ENCODE measurements around the gene TYW5. TPM values are rescaled to one million over a fixed set of nuclear protein-coding genes. Genes with fewer than 3 reads are reported as not detected.

Gene TYW5
- total RNA-seq, 1 experiment from 2014 or later, result 7.1 TPM

DNA sequence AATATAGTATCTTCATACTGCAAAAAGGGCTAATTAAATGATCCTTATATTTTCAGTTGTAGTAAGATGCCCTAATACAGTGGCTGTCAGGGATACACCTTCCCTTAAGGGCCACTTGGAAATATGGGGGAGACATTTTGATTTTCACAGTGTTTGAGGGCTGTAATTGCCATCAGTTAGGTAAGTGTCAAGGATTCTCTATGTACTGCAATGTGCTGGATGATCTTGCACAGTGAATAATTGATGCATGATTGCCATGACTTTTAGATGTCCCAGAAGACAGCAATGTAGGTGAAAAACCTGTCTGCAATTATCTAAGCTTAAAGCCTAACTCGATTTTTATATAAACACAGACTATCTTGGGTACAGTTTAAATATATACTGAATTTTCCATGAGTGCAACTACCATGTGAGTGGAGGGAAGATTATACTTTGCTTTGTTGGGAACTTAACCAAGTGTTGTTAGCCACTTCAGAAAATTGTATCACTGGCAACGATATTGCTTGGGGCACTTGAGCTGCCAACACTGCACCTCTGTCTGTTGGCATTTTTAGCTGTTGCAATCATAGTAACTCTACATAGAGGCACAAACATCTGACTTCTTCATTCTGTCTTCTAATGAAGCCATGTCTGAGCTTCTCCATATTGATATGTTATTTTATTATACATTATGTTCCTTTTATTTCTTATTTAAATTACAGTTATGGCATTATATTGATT, 45.3 kb upstream of the TYW5 start:
- no peaks in the 10 kb centered on the region for H3K27me3 ChIP-seq (ENCODE audit: control insufficient read depth, insufficient read depth, low read length)
- H3K9me3 ChIP-seq (ENCODE audit: control insufficient read depth, insufficient read depth, low read depth, low read length), result peaks cover 4% of the 10 kb centered on the region; the same call in 1 of the 2 replicates
- H3K36me3 ChIP-seq (ENCODE audit: control insufficient read depth, insufficient read depth, low read length), result no peaks in the 10 kb centered on the region
- ChIA-PET CTCF (no interaction called here), POLR2A (no interaction called here)
- TF ChIP-seq, protein P1, sequence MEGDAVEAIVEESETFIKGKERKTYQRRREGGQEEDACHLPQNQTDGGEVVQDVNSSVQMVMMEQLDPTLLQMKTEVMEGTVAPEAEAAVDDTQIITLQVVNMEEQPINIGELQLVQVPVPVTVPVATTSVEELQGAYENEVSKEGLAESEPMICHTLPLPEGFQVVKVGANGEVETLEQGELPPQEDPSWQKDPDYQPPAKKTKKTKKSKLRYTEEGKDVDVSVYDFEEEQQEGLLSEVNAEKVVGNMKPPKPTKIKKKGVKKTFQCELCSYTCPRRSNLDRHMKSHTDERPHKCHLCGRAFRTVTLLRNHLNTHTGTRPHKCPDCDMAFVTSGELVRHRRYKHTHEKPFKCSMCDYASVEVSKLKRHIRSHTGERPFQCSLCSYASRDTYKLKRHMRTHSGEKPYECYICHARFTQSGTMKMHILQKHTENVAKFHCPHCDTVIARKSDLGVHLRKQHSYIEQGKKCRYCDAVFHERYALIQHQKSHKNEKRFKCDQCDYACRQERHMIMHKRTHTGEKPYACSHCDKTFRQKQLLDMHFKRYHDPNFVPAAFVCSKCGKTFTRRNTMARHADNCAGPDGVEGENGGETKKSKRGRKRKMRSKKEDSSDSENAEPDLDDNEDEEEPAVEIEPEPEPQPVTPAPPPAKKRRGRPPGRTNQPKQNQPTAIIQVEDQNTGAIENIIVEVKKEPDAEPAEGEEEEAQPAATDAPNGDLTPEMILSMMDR (IDR thresholded peaks at IDR 0.05), result no peak
- TF ChIP-seq SIN3A (IDR thresholded peaks at IDR 0.05; ENCODE audit: borderline replicate concordance, insufficient read depth, low read depth, low read length) (no peak), POLR2AphosphoS5 (IDR thresholded peaks at IDR 0.05; ENCODE audit: low read depth, low read length) (no peak), TCF7L2 (IDR thresholded peaks at IDR 0.05; ENCODE audit: low read depth, low read length) (no peak)
- TF ChIP-seq, protein P2, sequence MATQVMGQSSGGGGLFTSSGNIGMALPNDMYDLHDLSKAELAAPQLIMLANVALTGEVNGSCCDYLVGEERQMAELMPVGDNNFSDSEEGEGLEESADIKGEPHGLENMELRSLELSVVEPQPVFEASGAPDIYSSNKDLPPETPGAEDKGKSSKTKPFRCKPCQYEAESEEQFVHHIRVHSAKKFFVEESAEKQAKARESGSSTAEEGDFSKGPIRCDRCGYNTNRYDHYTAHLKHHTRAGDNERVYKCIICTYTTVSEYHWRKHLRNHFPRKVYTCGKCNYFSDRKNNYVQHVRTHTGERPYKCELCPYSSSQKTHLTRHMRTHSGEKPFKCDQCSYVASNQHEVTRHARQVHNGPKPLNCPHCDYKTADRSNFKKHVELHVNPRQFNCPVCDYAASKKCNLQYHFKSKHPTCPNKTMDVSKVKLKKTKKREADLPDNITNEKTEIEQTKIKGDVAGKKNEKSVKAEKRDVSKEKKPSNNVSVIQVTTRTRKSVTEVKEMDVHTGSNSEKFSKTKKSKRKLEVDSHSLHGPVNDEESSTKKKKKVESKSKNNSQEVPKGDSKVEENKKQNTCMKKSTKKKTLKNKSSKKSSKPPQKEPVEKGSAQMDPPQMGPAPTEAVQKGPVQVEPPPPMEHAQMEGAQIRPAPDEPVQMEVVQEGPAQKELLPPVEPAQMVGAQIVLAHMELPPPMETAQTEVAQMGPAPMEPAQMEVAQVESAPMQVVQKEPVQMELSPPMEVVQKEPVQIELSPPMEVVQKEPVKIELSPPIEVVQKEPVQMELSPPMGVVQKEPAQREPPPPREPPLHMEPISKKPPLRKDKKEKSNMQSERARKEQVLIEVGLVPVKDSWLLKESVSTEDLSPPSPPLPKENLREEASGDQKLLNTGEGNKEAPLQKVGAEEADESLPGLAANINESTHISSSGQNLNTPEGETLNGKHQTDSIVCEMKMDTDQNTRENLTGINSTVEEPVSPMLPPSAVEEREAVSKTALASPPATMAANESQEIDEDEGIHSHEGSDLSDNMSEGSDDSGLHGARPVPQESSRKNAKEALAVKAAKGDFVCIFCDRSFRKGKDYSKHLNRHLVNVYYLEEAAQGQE (IDR thresholded peaks at IDR 0.05; ENCODE audit: insufficient read depth in 1 of 2, low read depth in 2 of 2, low read length in 1 of 2), result no peak
- no TSS peak for BruUV-seq (replicated peaks)
- no peaks in the 10 kb centered on the region for H3K4me1 ChIP-seq (ENCODE audit: control insufficient read depth, insufficient read depth, low read length)
- DNase-seq (ENCODE audit: low read depth, low spot score), result no peak
- intact Hi-C loops (cut with micrococcal nuclease; ENCODE audit: unreplicated experiment), result no loop called here
- H3K4me3 ChIP-seq (ENCODE audit: low read depth in 2 of 2, low read length in 2 of 2), result no peak overlapping the region
- no peak for ATAC-seq
- in situ Hi-C loops (cut with HindIII; ENCODE audit: low pct_unique_long_range_greater_than_20kb, low sequenced_read_pairs), result no loop called here
- H3K27ac ChIP-seq (ENCODE audit: low read length), result no peak overlapping the region

DNA sequence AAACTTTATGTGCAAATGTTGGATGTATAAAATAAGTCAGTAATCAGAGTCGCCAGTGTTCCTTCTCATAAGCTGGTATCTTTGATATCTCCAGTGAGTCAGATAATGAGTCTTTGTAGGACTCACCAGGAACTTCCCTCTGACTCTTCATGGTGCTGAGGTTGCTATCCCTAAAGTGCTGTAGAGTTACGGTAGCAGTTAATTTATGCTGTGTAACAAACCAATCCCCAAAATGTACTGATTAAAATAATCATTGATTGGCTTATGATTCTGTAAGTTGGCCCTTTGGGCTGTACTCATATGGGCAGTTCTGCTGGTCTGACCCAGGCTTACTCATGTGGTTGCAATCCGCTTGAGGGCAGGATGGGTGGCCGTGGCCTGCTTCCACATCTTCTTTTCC, 43.9 kb upstream of the TYW5 start:
- POLR2A ChIA-PET, result no interaction called here
- no peaks in the 10 kb centered on the region for H3K9me3 ChIP-seq (ENCODE audit: control insufficient read depth, insufficient read depth, low read depth, low read length)
- no peaks in the 10 kb centered on the region for H3K4me1 ChIP-seq (ENCODE audit: control insufficient read depth, insufficient read depth, low read length)
- H3K4me3 ChIP-seq (ENCODE audit: low read depth in 2 of 2, low read length in 2 of 2), result no peak overlapping the region
- DNase-seq (ENCODE audit: low read depth, low spot score), result no peak
- CTCF ChIA-PET, result no interaction called here
- no peaks in the 10 kb centered on the region for H3K36me3 ChIP-seq (ENCODE audit: control insufficient read depth, insufficient read depth, low read length)
- BruUV-seq (replicated peaks), result no TSS peak
- no peak overlapping the region for H3K27ac ChIP-seq (ENCODE audit: low read length)
- no peaks in the 10 kb centered on the region for H3K27me3 ChIP-seq (ENCODE audit: control insufficient read depth, insufficient read depth, low read length)
- ATAC-seq, result no peak
- TF ChIP-seq POLR2AphosphoS5 (IDR thresholded peaks at IDR 0.05; ENCODE audit: low read depth, low read length) (no peak), TCF7L2 (IDR thresholded peaks at IDR 0.05; ENCODE audit: low read depth, low read length) (no peak), SIN3A (IDR thresholded peaks at IDR 0.05; ENCODE audit: borderline replicate concordance, insufficient read depth, low read depth, low read length) (no peak)
- TF ChIP-seq, protein P1 (IDR thresholded peaks at IDR 0.05), result no peak
- in situ Hi-C loops (cut with HindIII; ENCODE audit: low pct_unique_long_range_greater_than_20kb, low sequenced_read_pairs) (no loop called here), intact Hi-C loops (cut with micrococcal nuclease; ENCODE audit: unreplicated experiment) (no loop called here)
